Gastrocnemius medialis (tissue), 4 donors: ENCODE measurements around the gene GIMAP5.

Experiments used
- POLR2A ChIP-seq, 2 donors: fragments of 450-650 bp; IDR thresholded peaks; one replicate each; pipeline ENCODE4 v1.6.1; 2017; ENCODE audit warnings: antibody characterized with exemption in 2 of 2, mild to moderate bottlenecking in 2 of 2, moderate library complexity in 2 of 2
- TF ChIP-seq, protein P1 (sequence below), 5 experiments: fragments of 450-650 bp in 3 of 5; fragments of 200-600 bp in 2 of 5; sonication (generic) in 2 of 5; IDR thresholded peaks in 4 of 5; conservative IDR thresholded peaks in 1 of 5; 1 replicate in 4 of 5; 2 replicates in 1 of 5; pipeline ENCODE4 v1.5.1; 2016 to 2019; ENCODE audit warnings: antibody characterized with exemption in 5 of 5, mild to moderate bottlenecking in 3 of 5, moderate library complexity in 3 of 5

GRCh38 chr7:150751702-150752101, 14.5 kb downstream of the GIMAP5 start:
- TF ChIP-seq POLR2A (IDR thresholded peaks at IDR 0.05) = no peak
- TF ChIP-seq, protein P1, sequence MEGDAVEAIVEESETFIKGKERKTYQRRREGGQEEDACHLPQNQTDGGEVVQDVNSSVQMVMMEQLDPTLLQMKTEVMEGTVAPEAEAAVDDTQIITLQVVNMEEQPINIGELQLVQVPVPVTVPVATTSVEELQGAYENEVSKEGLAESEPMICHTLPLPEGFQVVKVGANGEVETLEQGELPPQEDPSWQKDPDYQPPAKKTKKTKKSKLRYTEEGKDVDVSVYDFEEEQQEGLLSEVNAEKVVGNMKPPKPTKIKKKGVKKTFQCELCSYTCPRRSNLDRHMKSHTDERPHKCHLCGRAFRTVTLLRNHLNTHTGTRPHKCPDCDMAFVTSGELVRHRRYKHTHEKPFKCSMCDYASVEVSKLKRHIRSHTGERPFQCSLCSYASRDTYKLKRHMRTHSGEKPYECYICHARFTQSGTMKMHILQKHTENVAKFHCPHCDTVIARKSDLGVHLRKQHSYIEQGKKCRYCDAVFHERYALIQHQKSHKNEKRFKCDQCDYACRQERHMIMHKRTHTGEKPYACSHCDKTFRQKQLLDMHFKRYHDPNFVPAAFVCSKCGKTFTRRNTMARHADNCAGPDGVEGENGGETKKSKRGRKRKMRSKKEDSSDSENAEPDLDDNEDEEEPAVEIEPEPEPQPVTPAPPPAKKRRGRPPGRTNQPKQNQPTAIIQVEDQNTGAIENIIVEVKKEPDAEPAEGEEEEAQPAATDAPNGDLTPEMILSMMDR (IDR thresholded peaks at IDR 0.05 in 4 of 5, conservative IDR thresholded peaks at IDR 0.05 in 1 of 5) = no peak
